ENCODE measurements around the gene CALML6. TPM values are rescaled to one million over a fixed set of nuclear protein-coding genes. Genes with fewer than 3 reads are reported as not detected.

CALML6 gene
- total and polyA plus RNA-seq, 10 of the 15 experiments (the other 5 are each of a cell fraction or from before 2014, with no cell fraction given) = 0.07 to 1.3 (median 0.21) TPM; not detected in 5

GRCh38 chr1:1943834-1944570, 28.9 kb downstream of the CALML6 start:
- Histone ChIP-seq H3K4me3 (no peak overlapping the region), H3K4me2 (ENCODE audit: control insufficient read depth, insufficient read depth) (no peak overlapping the region), H3K79me2 (ENCODE audit: control insufficient read depth, insufficient read depth, low read length) (no peaks in the 10 kb centered on the region), H2AFZ (ENCODE audit: control insufficient read depth, low read depth, low read length) (no peak overlapping the region), H3K9me3 (replicated peaks; ENCODE audit: control insufficient read depth, insufficient read depth, low read length) (no peaks in the 10 kb centered on the region), H3K27me3 (replicated peaks in 1 of 2; ENCODE audit: control insufficient read depth in 2 of 2, insufficient read depth in 2 of 2, low read length in 1 of 2) (no peaks in the 10 kb centered on the region), H3K9ac (ENCODE audit: control insufficient read depth, insufficient read depth, low read length) (no peak overlapping the region), H3K27ac (ENCODE audit: control insufficient read depth, insufficient read depth) (no peak overlapping the region), H4K20me1 (ENCODE audit: control insufficient read depth, insufficient read depth) (no peaks in the 10 kb centered on the region), H3K4me1 (ENCODE audit: control insufficient read depth, insufficient read depth, low read length) (no peaks in the 10 kb centered on the region), H3K36me3 (ENCODE audit: control insufficient read depth in 2 of 2, insufficient read depth in 2 of 2, low read length in 1 of 2) (no peaks in the 10 kb centered on the region)
- in situ Hi-C loops (cut with MboI) (no loop called here), intact Hi-C loops (cut with micrococcal nuclease; ENCODE audit: unreplicated experiment) (loop anchor here (5.0 kb wide), 1 partner anchor 103 kb away; no protein-coding TSS in a partner anchor)
- ChIA-PET POLR2A (no interaction called here), RAD21 (ENCODE audit: unreplicated experiment) (no interaction called here), CTCF (no interaction called here), SMC1A (ENCODE audit: uncharacterized antibody, unreplicated experiment) (no interaction called here)
- ATAC-seq = peak; percentile 94
- DNase-seq (ENCODE audit: low read depth, low spot score) = no peak
- no peak for FAIRE-seq
- 24% methylated on average over 37 of the region's 37 CpGs for WGBS (ENCODE audit: insufficient coverage, insufficient replicate concordance, low lambda C conversion rate, missing lambda C conversion rate)
- BruUV-seq (replicated peaks) = no TSS peak
- TF ChIP-seq CTCF (IDR thresholded peaks at IDR 0.05 in 2 of 3, conservative IDR thresholded peaks at IDR 0.05 in 1 of 3; ENCODE audit: control insufficient read depth in 2 of 3, extremely low read depth in 1 of 3, insufficient read depth in 1 of 3, low read depth in 3 of 3, low read length in 3 of 3) = peak; percentile 50 to 91 (median 71)
- peak; percentile 72 for TF ChIP-seq REST (IDR thresholded peaks at IDR 0.05; ENCODE audit: low read depth, low read length)
- peak; percentile 32 for TF ChIP-seq SMC3 (IDR thresholded peaks at IDR 0.05; ENCODE audit: borderline replicate concordance, low read length)
- 0 out of 2 replicates have a peak, but pooled peaks have one; percentile 14 for TF ChIP-seq RAD21 (IDR thresholded peaks at IDR 0.05; ENCODE audit: insufficient read depth, low read depth, low read length)
- TF ChIP-seq BCL3 (IDR thresholded peaks at IDR 0.05; ENCODE audit: borderline replicate concordance, insufficient read depth, low read depth, low read length, poor library complexity, severe bottlenecking) = no peak

Measured in GM12878 (cell line).